Rectal smooth muscle tissue (tissue), 1 donor: ENCODE results near the gene GMEB2.
A peak's percentile ranks its signal among the peaks of the same experiment; 100 is the strongest.

ENCODE experiments used
- H3K27ac ChIP-seq: one replicate; pipeline ENCODE4 v1.7.0; 2013; ENCODE audit warnings: low read depth, low read length, inconsistent platforms
- H3K27me3 ChIP-seq: one replicate; pipeline ENCODE4 v1.7.0; 2013; ENCODE audit warnings: low read length; ENCODE audit not compliant: control insufficient read depth, insufficient read depth
- H3K36me3 ChIP-seq: one replicate; pipeline ENCODE4 v1.7.0; 2013; ENCODE audit warnings: low read length; ENCODE audit not compliant: control insufficient read depth, insufficient read depth
- H3K4me1 ChIP-seq: one replicate; pipeline ENCODE4 v1.7.0; 2013; ENCODE audit warnings: low read length; ENCODE audit not compliant: control insufficient read depth, insufficient read depth
- H3K4me3 ChIP-seq: one replicate; pipeline ENCODE4 v1.7.0; 2013; ENCODE audit warnings: low read length
- H3K9ac ChIP-seq: one replicate; pipeline ENCODE4 v1.7.0; 2013; ENCODE audit warnings: low read length

The GMEB2 gene

DNA sequence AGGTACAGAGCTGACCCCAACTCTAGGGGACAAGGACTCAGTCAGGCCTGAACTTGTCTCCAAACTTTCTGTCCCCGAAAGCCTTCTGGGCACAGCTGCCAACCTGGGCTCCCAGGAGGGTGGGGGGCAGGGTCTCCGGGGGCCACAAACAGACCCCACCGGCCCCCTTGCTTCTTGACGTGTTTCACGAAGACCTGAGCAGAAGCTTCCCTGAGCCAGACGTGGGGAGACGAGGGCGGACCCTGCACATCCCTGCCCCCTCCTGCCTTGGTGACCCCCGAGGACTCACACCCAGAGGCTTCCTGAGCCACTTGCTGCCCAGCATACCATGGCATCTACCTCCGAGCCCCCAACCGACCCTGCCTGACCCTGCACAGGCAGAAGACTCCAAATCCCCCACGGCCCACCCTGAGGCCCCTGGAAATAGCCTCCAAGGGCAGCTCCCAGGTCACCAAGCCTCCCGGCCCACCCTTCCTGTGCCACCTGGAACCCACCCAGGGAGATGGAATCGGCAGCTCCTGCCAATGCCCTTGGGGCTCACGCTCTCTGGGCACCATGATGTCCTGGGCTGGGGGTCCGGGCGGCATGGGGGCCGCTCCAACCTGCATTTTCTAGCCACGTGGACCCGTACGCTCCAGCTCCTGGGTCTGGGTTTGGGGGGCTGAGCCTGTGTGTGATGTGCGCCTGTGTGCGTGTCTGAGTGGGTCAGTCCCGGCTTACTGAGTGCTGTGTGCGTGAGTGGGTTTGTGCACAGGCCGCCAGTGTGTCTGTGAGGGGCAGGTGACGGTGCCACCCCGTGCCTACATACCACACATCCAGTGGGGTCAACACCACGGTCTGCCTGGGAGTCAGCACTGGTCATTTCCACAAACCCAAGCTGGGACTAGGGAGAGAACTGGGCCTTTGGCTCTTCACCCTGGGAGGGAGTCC lies 87.2 kb downstream of the GMEB2 start:
- no peak overlapping the region for H3K9ac ChIP-seq
- peaks cover 4% of the 10 kb centered on the region for H3K27me3 ChIP-seq
- no peaks in the 10 kb centered on the region for H3K4me1 ChIP-seq
- no peaks in the 10 kb centered on the region for H3K36me3 ChIP-seq
- H3K27ac ChIP-seq: no peak overlapping the region
- no peak overlapping the region for H3K4me3 ChIP-seq

DNA sequence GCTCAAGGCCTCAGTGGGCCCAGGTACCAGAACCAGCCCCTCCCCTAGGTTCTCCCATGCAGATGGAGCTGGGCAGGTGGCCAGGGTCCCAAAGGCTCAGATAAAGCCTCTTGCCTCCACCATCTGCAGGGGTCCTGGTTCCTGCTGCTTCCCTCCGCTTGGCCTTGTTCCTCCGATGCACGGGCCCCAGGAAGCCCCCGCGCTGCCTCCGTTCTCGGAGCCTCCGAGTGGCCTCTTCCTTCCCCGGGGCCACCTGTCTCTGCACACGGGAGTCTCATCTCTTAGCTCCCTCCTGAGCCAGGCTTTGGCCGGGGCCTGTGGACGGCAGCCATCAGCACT lies 87.8 kb downstream of the GMEB2 start:
- no peaks in the 10 kb centered on the region for H3K4me1 ChIP-seq
- peak overlapping the region; percentile 15 for H3K4me3 ChIP-seq
- no peak overlapping the region for H3K27ac ChIP-seq
- no peak overlapping the region for H3K9ac ChIP-seq
- peaks cover 8% of the 10 kb centered on the region for H3K27me3 ChIP-seq
- no peaks in the 10 kb centered on the region for H3K36me3 ChIP-seq

DNA sequence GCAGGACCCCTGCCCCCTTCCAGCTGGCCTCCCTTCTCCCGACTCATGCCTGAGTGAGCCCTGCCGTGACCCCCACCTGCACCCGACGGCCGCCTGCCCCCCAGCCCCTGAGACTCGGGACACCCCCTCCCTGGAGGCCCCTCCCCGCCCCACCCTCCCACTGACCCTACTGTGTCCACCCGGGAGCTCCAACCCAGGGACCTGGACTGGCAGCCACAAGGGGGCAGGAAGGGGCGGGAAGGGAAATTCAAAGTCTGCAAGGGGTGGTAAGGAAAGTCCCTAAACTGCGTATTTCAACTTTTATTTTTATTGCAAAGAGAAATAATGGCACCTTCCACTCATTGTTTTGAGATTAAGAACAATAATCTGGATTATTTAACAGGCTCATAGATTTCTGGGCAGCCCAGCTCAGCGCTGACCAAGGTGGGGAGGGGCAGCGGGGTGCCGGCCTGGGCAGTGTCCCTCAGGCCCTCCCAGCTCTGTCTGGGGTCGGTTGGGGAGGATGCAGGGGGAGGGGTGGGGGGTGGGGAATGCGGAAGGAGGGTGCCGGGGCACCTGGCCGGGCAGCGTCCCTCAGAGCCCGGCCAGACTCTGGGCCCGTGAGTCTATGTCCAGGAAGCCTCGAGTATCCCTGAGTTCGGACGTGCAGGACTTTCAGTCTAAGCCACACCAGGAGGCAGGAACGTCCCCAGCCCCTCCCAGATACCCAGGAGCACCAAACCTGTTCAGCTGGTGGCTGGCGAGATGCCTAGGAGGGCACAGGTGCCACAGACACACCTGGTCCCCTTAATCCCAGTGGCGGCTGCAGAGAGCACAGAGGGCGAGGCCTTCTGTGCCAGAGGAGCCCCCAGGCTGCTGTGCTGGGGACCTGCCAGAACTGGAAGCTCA lies 88.5 kb downstream of the GMEB2 start:
- Histone ChIP-seq H3K9ac (no peak overlapping the region), H3K27me3 (peaks cover 9% of the 10 kb centered on the region), H3K27ac (no peak overlapping the region), H3K4me1 (no peaks in the 10 kb centered on the region), H3K4me3 (peak overlapping the region; percentile 64), H3K36me3 (no peaks in the 10 kb centered on the region)
